Endothelial cell of umbilical vein (primary cell): ENCODE results near the gene PRDX3.

Source experiments
- EZH2 ChIP-seq: IDR thresholded peaks from 2 replicates; pipeline ENCODE4 v1.6.1; 2012; ENCODE audit warnings: borderline replicate concordance, low read depth, mild to moderate bottlenecking, moderate library complexity, low read length, inconsistent platforms; ENCODE audit not compliant: severe bottlenecking
- FOS ChIP-seq: IDR thresholded peaks from 2 replicates; pipeline ENCODE4 v1.6.1; 2011; ENCODE audit warnings: mild to moderate bottlenecking, low read length, moderate library complexity, borderline replicate concordance; ENCODE audit not compliant: insufficient read depth
- JUN ChIP-seq: IDR thresholded peaks from 2 replicates; pipeline ENCODE4 v1.6.1; 2011; ENCODE audit warnings: borderline replicate concordance, low read depth; ENCODE audit not compliant: insufficient read length, insufficient read depth
- MAX ChIP-seq: IDR thresholded peaks from 2 replicates; pipeline ENCODE4 v1.6.1; 2011; ENCODE audit not compliant: insufficient read depth, insufficient read length
- POLR2A ChIP-seq: IDR thresholded peaks from 2 replicates; pipeline ENCODE4 v1.6.1; 2012; ENCODE audit warnings: low read depth, mild to moderate bottlenecking, control low read depth, low read length
- TF ChIP-seq, protein P1 (sequence below), 2 donors: IDR thresholded peaks; 1 replicate in 1 of 2; 2 replicates in 1 of 2; pipeline ENCODE4 v1.5.1; 2011; ENCODE audit warnings: low read length in 2 of 2, mild to moderate bottlenecking in 2 of 2, moderate library complexity in 2 of 2, control low read depth in 1 of 2, inconsistent platforms in 1 of 2, low read depth in 1 of 2; ENCODE audit not compliant: insufficient read depth in 1 of 2; ENCODE audit errors: extremely low read depth in 1 of 2

- TF ChIP-seq, protein P1, sequence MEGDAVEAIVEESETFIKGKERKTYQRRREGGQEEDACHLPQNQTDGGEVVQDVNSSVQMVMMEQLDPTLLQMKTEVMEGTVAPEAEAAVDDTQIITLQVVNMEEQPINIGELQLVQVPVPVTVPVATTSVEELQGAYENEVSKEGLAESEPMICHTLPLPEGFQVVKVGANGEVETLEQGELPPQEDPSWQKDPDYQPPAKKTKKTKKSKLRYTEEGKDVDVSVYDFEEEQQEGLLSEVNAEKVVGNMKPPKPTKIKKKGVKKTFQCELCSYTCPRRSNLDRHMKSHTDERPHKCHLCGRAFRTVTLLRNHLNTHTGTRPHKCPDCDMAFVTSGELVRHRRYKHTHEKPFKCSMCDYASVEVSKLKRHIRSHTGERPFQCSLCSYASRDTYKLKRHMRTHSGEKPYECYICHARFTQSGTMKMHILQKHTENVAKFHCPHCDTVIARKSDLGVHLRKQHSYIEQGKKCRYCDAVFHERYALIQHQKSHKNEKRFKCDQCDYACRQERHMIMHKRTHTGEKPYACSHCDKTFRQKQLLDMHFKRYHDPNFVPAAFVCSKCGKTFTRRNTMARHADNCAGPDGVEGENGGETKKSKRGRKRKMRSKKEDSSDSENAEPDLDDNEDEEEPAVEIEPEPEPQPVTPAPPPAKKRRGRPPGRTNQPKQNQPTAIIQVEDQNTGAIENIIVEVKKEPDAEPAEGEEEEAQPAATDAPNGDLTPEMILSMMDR (IDR thresholded peaks at IDR 0.05; ENCODE audit: extremely low read depth in 1 of 2, insufficient read depth in 1 of 2, low read depth in 1 of 2, low read length in 2 of 2) = no peak
- TF ChIP-seq POLR2A (no peak), MAX (no peak), EZH2 (no peak), JUN (no peak), FOS (no peak)
These were observed 31.2 kb upstream of the PRDX3 start for GRCh38 chr10:119209736-119210355.
